ENCODE measurements around the gene SLC15A4. TPM values are rescaled to one million over a fixed set of nuclear protein-coding genes. Genes with fewer than 3 reads are reported as not detected.

SLC15A4 gene
- total and polyA plus RNA-seq, 2 donors (not counting 1 experiment from before 2014, with no cell fraction given), result 35.8 to 36.3 TPM

GRCh38 chr12:128825835-128826234, 2.1 kb upstream of the SLC15A4 start:
- no peak overlapping the region for H3K9ac ChIP-seq (ENCODE audit: insufficient read depth, low read length)
- no peak overlapping the region for H3K4me2 ChIP-seq (ENCODE audit: extremely low read depth, insufficient read depth, low read length)
- H3K27me3 ChIP-seq (ENCODE audit: control insufficient read depth, insufficient read depth, low read length), result no peaks in the 10 kb centered on the region
- no peaks in the 10 kb centered on the region for H3K36me3 ChIP-seq (ENCODE audit: control insufficient read depth, insufficient read depth, low read length)
- H4K20me1 ChIP-seq (ENCODE audit: control insufficient read depth, extremely low read depth, insufficient read depth, low read length), result no peaks in the 10 kb centered on the region
- no peaks in the 10 kb centered on the region for H3K9me3 ChIP-seq (ENCODE audit: control insufficient read depth, insufficient read depth, low read depth, low read length)
- TF ChIP-seq EZH2 (IDR thresholded peaks at IDR 0.05; ENCODE audit: low read length, missing control alignments), result no peak
- no peak for TF ChIP-seq CTCF (conservative IDR thresholded peaks at IDR 0.05 in 1 of 2, IDR thresholded peaks at IDR 0.05 in 1 of 2; ENCODE audit: low read depth in 1 of 2, low read length in 2 of 2)
- H3K4me3 ChIP-seq (replicated peaks in 1 of 4; ENCODE audit: control extremely low read depth in 1 of 4, insufficient read depth in 1 of 4, low read depth in 3 of 4, low read length in 4 of 4), result no peak overlapping the region
- no peak overlapping the region for H2AFZ ChIP-seq (ENCODE audit: low read length)
- H3K27ac ChIP-seq (ENCODE audit: insufficient read depth, low read length), result no peak overlapping the region
- DNase-seq (ENCODE audit: low read depth in 2 of 2), result no peak
- peaks cover 24% of the 10 kb centered on the region for H3K79me2 ChIP-seq (ENCODE audit: control insufficient read depth, insufficient read depth, low read length)
- peaks cover 3% of the 10 kb centered on the region for H3K4me1 ChIP-seq (ENCODE audit: control insufficient read depth, extremely low read depth, insufficient read depth, low read length)

- Histone ChIP-seq H3K4me1 (ENCODE audit: control insufficient read depth, extremely low read depth, insufficient read depth, low read length) (peaks cover 4% of the 10 kb centered on the region), H3K4me3 (replicated peaks in 1 of 4; ENCODE audit: control extremely low read depth in 1 of 4, insufficient read depth in 1 of 4, low read depth in 3 of 4, low read length in 4 of 4) (peak overlapping the region; percentile 59 to 81 (median 75)), H4K20me1 (ENCODE audit: control insufficient read depth, extremely low read depth, insufficient read depth, low read length) (no peaks in the 10 kb centered on the region), H3K27ac (ENCODE audit: insufficient read depth, low read length) (peak overlapping the region; percentile 73), H3K27me3 (ENCODE audit: control insufficient read depth, insufficient read depth, low read length) (no peaks in the 10 kb centered on the region), H3K4me2 (ENCODE audit: extremely low read depth, insufficient read depth, low read length) (peak overlapping the region; percentile 93), H3K79me2 (ENCODE audit: control insufficient read depth, insufficient read depth, low read length) (peaks cover 45% of the 10 kb centered on the region), H3K9ac (ENCODE audit: insufficient read depth, low read length) (peak overlapping the region; percentile 86), H3K9me3 (ENCODE audit: control insufficient read depth, insufficient read depth, low read depth, low read length) (no peaks in the 10 kb centered on the region), H3K36me3 (ENCODE audit: control insufficient read depth, insufficient read depth, low read length) (no peaks in the 10 kb centered on the region), H2AFZ (ENCODE audit: low read length) (peak overlapping the region; percentile 85)
- no peak for TF ChIP-seq EZH2 (IDR thresholded peaks at IDR 0.05; ENCODE audit: low read length, missing control alignments)
- no peak for TF ChIP-seq CTCF (conservative IDR thresholded peaks at IDR 0.05 in 1 of 2, IDR thresholded peaks at IDR 0.05 in 1 of 2; ENCODE audit: low read depth in 1 of 2, low read length in 2 of 2)
- DNase-seq (ENCODE audit: low read depth in 2 of 2), result no peak
Measured at GRCh38 chr12:128823216-128823915, 392 bp downstream of the SLC15A4 start.

GRCh38 chr12:128820723-128821432, 2.9 kb downstream of the SLC15A4 start:
- Histone ChIP-seq H3K9ac (ENCODE audit: insufficient read depth, low read length) (no peak overlapping the region), H3K9me3 (ENCODE audit: control insufficient read depth, insufficient read depth, low read depth, low read length) (no peaks in the 10 kb centered on the region), H3K36me3 (ENCODE audit: control insufficient read depth, insufficient read depth, low read length) (no peaks in the 10 kb centered on the region), H3K27me3 (ENCODE audit: control insufficient read depth, insufficient read depth, low read length) (no peaks in the 10 kb centered on the region), H3K4me3 (replicated peaks in 1 of 4; ENCODE audit: control extremely low read depth in 1 of 4, insufficient read depth in 1 of 4, low read depth in 3 of 4, low read length in 4 of 4) (no peak overlapping the region), H2AFZ (ENCODE audit: low read length) (no peak overlapping the region), H3K4me1 (ENCODE audit: control insufficient read depth, extremely low read depth, insufficient read depth, low read length) (peaks cover 10% of the 10 kb centered on the region), H3K4me2 (ENCODE audit: extremely low read depth, insufficient read depth, low read length) (no peak overlapping the region), H3K79me2 (ENCODE audit: control insufficient read depth, insufficient read depth, low read length) (peaks cover 70% of the 10 kb centered on the region), H3K27ac (ENCODE audit: insufficient read depth, low read length) (no peak overlapping the region), H4K20me1 (ENCODE audit: control insufficient read depth, extremely low read depth, insufficient read depth, low read length) (no peaks in the 10 kb centered on the region)
- DNase-seq (ENCODE audit: low read depth in 2 of 2), result no peak
- TF ChIP-seq CTCF (conservative IDR thresholded peaks at IDR 0.05 in 1 of 2, IDR thresholded peaks at IDR 0.05 in 1 of 2; ENCODE audit: low read depth in 1 of 2, low read length in 2 of 2) (no peak), EZH2 (IDR thresholded peaks at IDR 0.05; ENCODE audit: low read length, missing control alignments) (no peak)

Measured in fibroblast of lung (primary cell).